NCI-H146 (cell line): ENCODE results near the gene DLG1.

ENCODE experiments used
- DNase-seq: peaks from one replicate; lab custom pipeline; 2025; lab: John Stamatoyannopoulos, UW

The DLG1 gene

DNA sequence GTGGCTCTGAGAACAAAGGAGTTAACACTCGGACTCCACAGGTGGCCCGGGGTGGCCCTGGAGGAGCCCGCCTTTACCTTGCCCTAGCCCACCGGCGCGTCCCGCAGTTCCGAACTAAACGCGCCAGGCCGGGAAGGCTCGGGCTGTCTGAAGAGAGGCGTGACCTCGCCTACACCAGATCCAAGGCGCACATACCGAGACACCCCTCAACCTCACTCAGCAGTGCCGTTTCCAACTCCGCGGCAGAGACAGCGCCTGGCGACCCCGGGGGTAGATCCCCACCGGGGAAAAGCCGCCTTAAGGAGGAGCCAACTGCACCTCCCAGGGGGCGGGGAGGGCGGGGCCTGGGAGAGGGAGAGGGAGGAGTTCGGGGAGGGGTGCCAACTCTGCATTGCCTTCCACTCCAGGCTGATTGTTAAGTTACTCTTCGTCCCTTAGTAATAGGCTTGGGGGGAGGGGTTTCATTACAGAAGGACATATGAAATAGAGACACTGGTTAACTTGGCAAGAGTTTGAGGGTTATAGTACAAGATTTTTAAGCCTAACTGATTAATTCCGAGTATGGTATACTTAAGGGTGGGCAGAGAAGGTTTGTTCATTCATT is at the start of gene DLG1:
DLG1 (minus strand) TSS at position 272 of the 604 bp plus-strand sequence. CDS start 1,408 bp downstream, outside the sequence.
- peak; percentile 95 for DNase-seq

DNA sequence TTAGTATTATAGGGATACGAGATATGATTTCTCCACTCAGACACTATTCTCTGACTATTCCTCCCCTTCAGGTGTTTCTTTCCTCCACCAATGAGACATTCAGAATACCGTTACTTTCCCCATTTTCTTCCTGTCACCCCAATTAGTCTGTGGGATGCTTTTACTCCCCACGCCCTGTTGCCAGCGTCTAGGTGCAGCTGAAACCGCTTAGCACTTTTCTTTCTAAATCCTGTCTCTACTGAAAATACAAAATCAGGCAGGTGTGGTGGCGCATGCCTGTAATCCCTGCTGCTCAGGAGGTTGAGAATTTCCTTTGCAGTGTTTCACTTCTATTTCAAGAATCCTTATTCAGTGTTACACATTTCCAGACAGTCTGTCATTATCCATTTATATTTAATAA is 49.6 kb upstream of the DLG1 start:
- no peak for DNase-seq

DNA sequence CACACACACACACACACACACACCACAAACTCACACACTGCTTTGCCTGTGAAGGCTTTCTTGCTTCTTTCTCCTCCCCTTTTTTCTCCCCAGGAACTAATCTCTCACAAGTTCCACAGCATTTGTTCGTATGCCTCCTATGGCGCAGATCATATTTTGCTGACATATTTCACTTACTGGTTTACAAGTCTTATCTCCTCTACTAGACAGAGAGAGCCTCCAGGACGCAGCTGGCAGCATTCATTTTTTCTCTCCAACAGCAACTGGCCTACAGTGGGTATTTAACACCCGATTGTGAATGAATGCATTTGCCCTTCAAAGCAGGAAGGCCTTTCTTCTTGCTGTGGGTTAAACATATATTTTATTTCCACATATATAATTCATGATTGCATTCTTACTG is 47.0 kb upstream of the DLG1 start:
- DNase-seq = no peak

DNA sequence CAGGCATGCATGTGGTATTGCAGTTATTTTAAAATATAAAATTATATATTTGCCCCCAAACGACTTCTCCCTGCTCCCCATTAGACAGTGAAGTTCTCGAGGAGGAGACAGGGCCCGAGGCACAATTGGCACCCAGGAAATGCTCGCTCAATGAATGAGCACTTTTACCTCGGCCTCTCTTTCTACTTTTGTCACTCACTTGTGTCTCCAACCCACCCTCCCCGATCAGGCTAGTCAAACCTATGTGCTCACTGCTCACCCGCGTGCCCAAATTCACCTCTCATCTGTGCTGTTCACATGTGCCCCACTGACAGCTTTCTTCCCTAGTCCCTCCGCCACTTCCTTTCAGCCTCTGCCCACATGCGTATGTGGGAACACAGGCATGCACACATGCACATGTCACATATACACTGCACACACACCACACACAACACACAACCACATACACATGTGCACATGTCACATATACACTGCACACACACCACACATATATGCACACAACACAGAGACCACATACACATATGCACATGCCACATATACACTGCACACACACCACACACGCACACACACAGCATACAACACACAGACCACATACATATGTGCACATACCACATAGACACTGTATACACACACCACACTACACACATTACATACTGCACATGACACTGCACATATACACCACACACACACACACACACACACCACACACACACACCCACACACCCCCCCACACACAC is 46.3 kb upstream of the DLG1 start:
- no peak for DNase-seq

DNA sequence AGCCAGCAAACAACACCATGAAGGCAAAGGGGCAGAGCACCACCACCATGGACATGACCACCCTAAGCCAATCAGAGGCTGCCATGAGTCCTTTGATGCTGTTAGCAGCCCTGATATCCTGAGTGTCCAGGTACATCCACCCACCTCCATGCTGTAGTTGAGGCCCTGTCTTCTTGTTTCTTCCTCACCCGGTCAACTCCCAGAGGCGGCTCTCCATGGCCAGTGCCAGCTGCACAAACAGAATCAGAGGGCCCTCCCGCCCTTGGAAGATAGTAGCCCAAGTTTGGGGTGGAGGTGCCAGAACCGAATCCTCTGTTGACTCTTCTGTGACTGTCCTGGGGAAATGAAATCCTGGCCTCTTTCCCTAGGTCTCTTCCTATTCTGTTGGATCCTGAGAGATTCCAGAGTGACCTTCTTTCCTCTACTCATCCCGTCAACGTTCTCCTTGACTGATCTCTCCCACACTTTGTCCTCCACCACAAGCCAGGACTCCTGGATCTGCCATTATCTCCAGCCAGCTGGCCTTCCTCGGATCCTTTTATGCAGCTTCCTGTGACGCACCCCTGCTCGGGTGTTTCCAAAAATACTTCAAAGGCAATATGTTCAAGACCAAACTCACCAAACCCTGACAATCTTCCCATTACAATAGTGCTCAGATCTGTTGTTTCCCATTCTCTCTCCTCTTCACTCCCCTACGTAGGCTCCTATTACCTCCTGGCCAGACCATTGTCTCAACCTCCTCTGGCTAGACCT is 45.4 kb upstream of the DLG1 start:
- no peak for DNase-seq

DNA sequence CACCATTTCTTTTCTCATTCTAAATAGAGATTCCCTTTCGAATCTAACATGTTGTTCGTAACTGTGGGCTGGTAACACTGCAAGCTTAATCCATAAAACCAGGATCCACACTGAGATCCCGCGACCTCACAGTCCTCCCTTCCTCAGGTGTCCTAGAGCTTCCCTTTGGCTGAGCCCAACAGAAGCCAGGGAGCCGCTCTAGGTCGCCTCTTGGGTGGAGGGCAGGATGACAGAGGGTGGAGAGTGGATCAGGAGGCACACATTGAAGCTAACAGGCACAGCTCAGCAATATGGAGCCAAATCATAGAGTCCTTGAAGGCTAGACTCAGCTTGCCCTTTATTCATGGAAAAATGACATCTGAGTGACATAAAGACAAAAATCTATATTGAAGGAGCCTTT is 44.7 kb upstream of the DLG1 start:
- DNase-seq = no peak

DNA sequence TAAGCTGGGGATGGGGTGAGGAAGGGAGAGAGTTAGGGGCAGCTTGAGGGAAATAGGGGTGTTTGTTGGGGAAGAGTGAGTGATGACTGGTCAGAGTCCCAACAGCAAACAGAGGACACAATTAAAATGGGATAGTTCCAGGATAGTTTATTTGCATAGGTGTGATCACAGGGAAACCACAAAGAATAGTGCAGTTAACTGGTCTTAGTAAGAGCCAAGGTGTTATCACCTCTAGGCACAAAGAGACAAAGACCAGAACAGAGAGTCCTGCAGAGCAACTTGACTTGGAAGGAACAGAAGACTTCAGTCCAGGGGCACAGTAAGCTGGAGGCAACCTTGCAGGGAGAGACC is 42.1 kb upstream of the DLG1 start:
- DNase-seq = no peak

DNA sequence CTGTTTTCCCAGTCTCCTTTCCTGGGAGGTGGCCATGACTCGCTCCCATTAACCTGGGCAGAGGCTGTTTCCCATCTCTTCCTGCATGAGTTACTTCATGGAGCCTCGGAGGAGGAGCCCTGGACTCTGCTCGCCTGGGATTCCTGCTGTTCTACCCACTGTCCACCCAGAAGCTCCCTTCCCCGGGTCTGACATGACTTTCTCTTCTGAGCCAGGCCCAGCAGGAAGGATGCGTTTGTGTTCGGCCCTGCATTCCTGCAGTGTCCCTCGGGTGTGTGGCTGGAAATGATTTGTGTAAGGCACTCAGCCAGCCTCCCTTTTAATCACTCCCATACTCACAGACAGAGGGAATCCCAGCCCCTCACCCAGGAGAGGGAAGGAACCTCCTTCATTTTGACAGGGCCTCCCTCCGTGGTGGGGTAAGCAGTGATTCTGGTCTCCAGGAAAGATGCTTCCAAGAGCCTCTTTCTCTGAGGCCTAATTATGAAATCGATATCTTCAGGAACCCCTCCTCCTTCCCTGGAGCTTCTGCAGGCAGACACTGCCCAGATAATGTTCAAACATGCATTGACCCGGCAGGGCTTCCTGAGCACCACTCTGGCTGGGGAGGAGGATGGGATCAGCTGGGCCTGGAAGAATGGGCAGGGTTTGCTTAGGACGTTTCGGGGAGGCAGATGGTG is 41.6 kb upstream of the DLG1 start:
- DNase-seq = peak; percentile 18

DNA sequence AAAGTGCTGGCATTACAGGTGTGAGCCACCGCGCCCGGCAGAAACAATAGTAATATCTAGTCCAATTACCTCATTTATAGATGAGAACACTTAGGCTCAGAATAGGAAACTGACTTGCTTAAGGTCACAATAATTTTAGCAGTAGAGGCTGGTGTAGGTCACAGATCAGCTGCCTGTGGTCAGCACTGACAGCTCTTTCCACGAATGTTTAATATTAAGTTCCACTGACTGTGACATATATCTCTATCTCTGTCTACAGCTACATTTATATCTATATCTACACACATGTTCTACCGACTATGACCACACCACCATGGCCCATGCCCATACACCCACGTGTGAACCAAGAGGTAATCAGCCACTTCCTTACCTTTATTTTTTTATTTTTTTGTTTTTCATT is 40.2 kb upstream of the DLG1 start:
- no peak for DNase-seq

DNA sequence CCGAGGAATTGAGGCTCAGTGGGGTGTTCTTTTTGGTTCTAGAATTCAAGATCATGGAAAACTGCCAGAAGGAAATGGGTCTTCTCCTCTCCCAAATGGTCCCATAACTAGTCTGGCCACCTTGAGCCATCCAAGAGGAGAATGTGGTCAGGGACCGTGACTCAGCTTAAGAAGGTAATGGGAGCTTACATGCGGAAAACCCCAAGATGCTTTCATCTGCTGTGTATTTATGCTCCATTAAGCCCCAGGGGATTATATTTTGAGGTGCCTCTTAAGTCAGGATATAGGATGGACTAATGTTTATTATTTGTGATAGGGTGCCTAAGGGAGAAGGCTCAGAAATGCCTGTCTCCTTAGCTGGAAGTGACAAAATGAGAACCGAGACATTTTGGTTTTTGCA is 39.2 kb upstream of the DLG1 start:
- DNase-seq = no peak

DNA sequence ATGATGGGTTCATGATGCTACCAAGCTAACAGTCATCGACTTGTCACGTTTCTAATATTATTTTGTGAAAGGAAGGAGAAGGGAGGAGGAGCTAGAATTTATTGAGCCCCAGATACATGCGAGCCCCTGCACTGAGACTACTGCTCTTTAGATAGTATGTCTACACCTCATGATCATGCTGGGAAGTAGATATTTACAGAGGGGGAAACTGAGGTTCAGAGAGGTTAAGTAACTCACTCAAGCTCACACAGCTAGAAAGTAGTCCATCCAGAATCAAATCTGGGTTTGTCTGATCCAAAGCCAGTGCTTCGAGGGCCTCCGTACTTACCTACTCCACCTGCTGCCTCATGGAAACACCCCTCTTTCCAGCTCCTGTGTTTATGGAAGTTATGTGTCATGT is 38.8 kb upstream of the DLG1 start:
- no peak for DNase-seq

DNA sequence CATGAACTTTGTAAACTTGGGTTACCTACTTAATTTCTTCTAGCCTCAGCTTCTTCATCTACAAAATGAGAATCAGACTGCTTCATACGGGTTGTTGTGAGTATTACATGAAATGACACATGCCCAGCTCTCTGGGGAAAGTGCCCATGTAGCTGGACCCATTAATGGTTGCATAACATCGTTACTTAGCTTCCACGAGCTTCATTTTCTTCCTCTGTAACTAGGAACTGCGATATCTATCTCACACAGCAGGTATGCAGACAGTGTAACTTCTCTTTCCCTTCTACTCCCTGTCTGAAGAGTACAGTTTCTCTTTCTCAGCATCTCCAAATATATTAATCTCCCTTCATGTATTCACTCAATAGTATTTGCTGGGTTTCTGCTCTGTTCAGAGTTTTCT is 37.9 kb upstream of the DLG1 start:
- no peak for DNase-seq

DNA sequence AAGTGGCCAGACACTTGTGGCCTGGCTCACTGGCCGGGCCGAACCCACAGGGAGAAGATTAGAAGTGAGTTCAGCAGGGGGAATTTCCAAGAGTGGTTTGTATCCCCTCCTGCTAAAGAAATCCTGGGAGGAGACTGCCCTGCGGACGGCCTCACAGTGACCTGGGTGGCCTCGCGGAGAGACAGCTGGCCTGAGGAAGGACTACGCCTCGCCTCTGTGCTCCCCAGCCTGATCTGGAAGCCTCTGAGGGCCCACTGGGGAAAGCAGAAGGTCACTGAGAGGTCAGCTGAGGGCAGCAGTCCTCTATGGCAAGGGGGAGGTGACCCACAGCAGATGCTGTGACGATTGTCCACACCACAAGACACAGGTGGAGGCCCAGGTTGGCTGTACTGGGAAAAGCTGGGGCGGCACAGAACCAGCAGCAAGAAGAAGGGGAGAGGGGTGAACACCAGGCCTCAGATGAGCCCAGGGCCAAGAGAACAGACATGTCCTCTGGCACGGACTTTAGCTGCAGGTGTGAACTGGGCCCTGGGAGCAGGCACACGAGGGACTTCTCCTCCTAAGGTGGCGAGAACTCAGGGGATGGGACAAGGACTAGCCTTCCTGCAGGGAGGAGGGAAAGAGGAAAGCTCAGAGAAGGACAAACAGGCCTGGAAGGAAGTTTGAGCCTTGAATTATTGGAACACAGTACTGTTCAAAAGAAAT is 37.2 kb upstream of the DLG1 start:
- no peak for DNase-seq

DNA sequence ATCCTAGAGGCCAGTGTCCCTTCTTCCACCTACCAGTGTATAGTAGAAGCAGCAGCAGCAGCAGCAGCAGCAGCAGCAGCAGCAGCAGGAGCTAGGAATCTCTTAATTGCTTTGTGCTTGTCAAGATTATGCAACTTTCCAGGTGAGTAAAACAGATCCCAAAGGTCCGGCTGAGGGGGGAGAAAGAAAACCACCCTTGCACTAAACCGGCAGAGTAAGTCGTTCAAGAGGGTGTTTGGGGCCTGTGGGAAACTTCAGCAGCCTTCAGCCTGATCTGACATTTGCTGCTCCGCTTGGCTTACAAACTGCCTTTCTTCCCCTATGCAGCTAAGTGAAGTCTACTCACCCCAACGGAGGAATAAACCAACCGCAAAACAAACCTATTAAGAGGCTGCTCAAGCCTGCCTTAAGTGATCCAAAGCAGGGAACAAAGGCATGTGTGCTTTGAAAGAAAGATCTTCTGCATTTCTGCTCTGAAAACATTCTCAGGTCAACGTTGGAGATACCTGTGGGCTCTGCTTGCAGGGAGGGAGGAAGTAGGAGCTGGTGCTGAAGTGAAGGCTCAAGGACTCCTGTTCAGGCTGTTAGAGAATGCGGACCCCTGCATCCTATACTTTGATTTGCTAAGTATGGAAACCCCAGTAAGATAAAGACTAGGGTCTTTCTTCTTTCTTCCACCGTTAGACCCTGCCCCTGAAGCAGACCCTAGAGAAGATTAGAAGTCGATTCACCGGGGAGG is 35.7 kb upstream of the DLG1 start:
- DNase-seq = no peak

DNA sequence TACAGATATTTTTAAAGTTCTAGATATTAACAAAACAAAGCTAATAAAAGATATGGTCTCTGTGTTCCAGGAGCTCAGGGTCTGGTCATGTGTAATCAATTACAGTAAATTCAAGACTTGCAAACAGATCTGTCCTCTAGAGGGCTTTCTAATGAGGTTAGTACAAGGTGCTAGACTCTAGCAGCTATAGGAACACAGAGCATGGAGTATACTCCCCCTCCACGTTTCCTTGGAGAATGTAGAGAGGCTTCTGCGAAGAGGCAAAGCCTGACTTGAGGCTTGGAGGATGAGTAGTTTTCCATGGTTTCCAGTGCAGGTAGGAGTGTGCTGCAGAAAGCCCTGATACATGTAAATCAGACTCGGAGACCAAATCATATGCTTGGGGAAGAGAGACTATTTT is 32.7 kb upstream of the DLG1 start:
- DNase-seq = no peak

DNA sequence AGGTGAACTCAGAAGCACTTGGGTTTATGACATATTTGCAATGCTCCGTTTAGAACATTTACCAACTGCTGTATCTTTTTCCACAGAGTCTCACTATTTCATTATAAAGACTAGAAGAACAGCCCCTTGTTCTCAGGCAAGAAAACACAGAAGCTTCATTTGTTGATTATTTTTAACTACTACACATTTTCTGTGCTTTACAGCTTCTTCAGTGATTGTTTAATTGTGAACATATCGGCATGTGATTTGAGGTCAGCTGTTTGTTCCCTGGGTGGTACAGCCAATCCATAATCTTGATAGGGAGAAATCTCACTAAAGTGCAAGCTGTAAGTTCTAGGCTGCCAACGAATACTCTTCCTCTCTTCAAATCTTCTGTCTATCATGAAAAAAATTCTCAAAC is 31.0 kb upstream of the DLG1 start:
- no peak for DNase-seq

DNA sequence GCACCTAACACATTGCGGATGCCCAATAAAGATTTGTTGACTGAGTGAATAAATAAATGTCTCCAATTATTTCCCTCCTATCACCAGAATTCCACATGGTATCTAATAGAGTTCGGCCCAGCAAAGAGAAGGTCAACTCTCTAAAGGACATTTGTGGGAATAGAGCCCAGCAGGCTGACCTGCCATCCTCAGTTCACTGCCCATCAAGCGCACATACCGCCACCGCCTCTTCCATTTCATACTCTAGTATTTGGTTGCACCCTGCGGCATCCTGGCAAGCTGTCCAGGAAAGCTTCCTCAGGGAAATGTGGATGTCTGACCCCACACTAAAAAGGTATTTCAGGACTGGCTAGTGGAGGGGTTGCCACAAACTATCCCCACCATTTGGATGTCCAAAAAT is 29.8 kb upstream of the DLG1 start:
- no peak for DNase-seq

DNA sequence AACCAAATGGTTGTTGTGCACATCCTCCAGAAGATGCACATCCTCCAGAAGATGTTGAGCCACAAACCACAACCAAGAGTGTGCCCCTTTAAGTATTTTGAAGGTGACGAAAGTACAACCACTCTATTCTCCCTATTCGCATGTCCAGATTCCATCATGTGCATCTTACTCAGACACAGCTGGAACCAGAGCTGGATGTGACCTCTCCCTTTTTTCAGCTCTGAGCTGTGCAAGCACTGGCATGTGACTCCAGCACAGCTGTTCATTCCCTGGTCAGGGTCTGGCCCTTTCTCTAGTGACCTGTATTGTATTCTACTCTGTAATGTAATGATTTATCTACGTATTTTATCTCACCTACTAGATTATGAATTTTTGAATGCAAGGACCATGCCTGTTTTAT is 29.3 kb upstream of the DLG1 start:
- no peak for DNase-seq

DNA sequence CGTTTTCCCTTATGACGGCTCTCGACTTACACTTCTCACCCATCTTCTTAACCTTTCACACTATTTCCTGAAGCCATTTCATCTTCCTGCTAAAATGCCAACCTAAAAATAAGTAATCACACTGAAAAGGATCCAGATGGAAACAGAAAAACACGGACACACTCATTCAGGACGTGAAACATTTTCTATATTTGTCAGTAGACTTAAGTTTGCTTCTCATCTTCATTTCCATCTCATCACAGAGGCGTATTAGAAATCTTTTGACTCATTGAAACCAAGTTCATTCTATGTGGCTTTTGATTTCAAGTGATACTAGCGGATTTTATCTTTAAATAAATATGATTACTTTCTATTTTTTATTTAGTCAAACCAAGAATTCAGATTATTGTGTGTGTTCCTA is 27.4 kb upstream of the DLG1 start:
- no peak for DNase-seq

DNA sequence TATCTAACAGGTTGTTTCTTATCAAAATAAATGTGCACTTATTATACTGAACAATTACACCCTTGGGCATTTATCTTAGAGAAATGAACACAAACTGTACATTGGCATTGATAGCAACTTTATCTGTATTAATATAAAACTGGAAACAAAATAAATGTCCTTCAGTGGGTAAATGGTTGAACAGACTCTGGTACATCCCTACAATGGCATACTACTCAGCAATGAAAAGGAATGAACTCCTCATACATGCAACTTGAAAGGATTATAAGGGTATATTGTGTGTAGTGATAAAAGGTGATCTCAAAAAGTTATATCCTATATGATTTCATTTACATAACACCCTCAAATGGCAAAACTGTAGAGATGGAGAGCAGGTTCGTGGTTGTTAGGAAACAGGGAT is 23.7 kb upstream of the DLG1 start:
- no peak for DNase-seq

DNA sequence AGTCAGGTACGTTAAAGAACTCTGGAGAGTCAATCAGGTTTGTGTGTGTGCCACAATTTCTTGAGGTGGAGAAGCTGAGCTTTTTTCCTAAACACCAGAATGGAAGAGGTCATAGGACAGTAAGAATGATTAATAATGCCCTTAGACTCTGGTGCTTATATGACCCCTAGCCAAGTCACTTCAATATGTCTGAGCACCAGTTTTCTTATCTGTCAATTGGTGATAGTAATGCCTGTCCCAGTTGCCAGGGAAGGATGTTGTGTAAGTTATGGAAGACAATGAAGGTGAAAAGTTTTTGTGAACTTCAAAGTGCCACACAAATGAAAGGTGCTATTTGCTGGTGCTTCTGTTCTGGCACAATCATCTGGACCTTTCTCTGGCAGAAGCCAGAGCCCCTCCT is 22.2 kb upstream of the DLG1 start:
- no peak for DNase-seq
